ENCODE data around the gene SHLD3.
"Not testable (repeated sequence)": the region's sequence is repeated elsewhere in the genome, so short reads cannot be mapped to it uniquely, and the experiment has no call there.

SHLD3 gene

GRCh38 chr5:65668696-65669095 is 43.9 kb downstream of the SHLD3 start:
- Histone ChIP-seq H3K27me3 (ENCODE audit: insufficient read depth, low read depth) (no peaks in the 10 kb centered on the region), H2AFZ (ENCODE audit: low read depth) (no peak overlapping the region), H3K4me2 (no peak overlapping the region), H3K4me3 (IDR thresholded peaks at IDR 0.05; ENCODE audit: insufficient read depth, low read depth, low read length) (no peak overlapping the region), H3K9ac (no peak overlapping the region), H3K4me1 (ENCODE audit: low read depth, poor library complexity, severe bottlenecking) (no peaks in the 10 kb centered on the region), H3K27ac (no peak overlapping the region), H3K79me2 (ENCODE audit: insufficient read depth, low read depth) (no peaks in the 10 kb centered on the region), H3K36me3 (ENCODE audit: insufficient read depth) (no peaks in the 10 kb centered on the region), H4K20me1 (ENCODE audit: insufficient read depth) (no peaks in the 10 kb centered on the region)
- no peak for TF ChIP-seq CTCF (conservative IDR thresholded peaks at IDR 0.05; ENCODE audit: low read depth, low read length)

GRCh38 chr5:65672796-65673195 is 48.0 kb downstream of the SHLD3 start:
- H3K27me3 ChIP-seq (ENCODE audit: insufficient read depth, low read depth) = no peaks in the 10 kb centered on the region
- no peak overlapping the region for H3K9ac ChIP-seq
- no peak overlapping the region for H3K27ac ChIP-seq
- no peaks in the 10 kb centered on the region for H3K36me3 ChIP-seq (ENCODE audit: insufficient read depth)
- H3K4me2 ChIP-seq = no peak overlapping the region
- no peaks in the 10 kb centered on the region for H4K20me1 ChIP-seq (ENCODE audit: insufficient read depth)
- no peak overlapping the region for H3K4me3 ChIP-seq (IDR thresholded peaks at IDR 0.05; ENCODE audit: insufficient read depth, low read depth, low read length)
- no peaks in the 10 kb centered on the region for H3K79me2 ChIP-seq (ENCODE audit: insufficient read depth, low read depth)
- H3K4me1 ChIP-seq (ENCODE audit: low read depth, poor library complexity, severe bottlenecking) = no peaks in the 10 kb centered on the region
- no peak overlapping the region for H2AFZ ChIP-seq (ENCODE audit: low read depth)
- no peak for TF ChIP-seq CTCF (conservative IDR thresholded peaks at IDR 0.05; ENCODE audit: low read depth, low read length)

GRCh38 chr5:65674749-65675148 is 49.9 kb downstream of the SHLD3 start:
- no peaks in the 10 kb centered on the region for H3K36me3 ChIP-seq (ENCODE audit: insufficient read depth)
- H3K4me2 ChIP-seq = no peak overlapping the region
- H3K4me3 ChIP-seq (IDR thresholded peaks at IDR 0.05; ENCODE audit: insufficient read depth, low read depth, low read length) = no peak overlapping the region
- H2AFZ ChIP-seq (ENCODE audit: low read depth) = no peak overlapping the region
- no peaks in the 10 kb centered on the region for H3K27me3 ChIP-seq (ENCODE audit: insufficient read depth, low read depth)
- no peaks in the 10 kb centered on the region for H3K4me1 ChIP-seq (ENCODE audit: low read depth, poor library complexity, severe bottlenecking)
- no peak for TF ChIP-seq CTCF (conservative IDR thresholded peaks at IDR 0.05; ENCODE audit: low read depth, low read length)
- H3K9ac ChIP-seq = no peak overlapping the region
- no peak overlapping the region for H3K27ac ChIP-seq
- H4K20me1 ChIP-seq (ENCODE audit: insufficient read depth) = no peaks in the 10 kb centered on the region
- no peaks in the 10 kb centered on the region for H3K79me2 ChIP-seq (ENCODE audit: insufficient read depth, low read depth)

- not testable (repeated sequence) for H3K9ac ChIP-seq; H3K27me3 ChIP-seq (ENCODE audit: insufficient read depth, low read depth); H3K4me2 ChIP-seq; H3K79me2 ChIP-seq (ENCODE audit: insufficient read depth, low read depth); H3K27ac ChIP-seq; H3K36me3 ChIP-seq (ENCODE audit: insufficient read depth); H4K20me1 ChIP-seq (ENCODE audit: insufficient read depth); H3K4me1 ChIP-seq (ENCODE audit: low read depth, poor library complexity, severe bottlenecking); H3K4me3 ChIP-seq (IDR thresholded peaks at IDR 0.05; ENCODE audit: insufficient read depth, low read depth, low read length); H2AFZ ChIP-seq (ENCODE audit: low read depth)
Observed at GRCh38 chr5:65676056-65676455, 51.2 kb downstream of the SHLD3 start.
